GM12878 (cell line): ENCODE measurements around the gene AEBP2. TPM values are rescaled to one million over a fixed set of nuclear protein-coding genes. Genes with fewer than 3 reads are reported as not detected.

ENCODE experiments used
- ATAC-seq: fragments of 200-7000 bp; cut with Tn5 transposase; 3 replicates; pipeline ENCODE4 v1.9.1; 2020; ENCODE audit warnings: mild to moderate bottlenecking, moderate library complexity
- BruUV-seq: library from RNA; stranded (reverse); fragments of 400-500 nt; replicated peaks from 2 replicates; lab custom pipeline; 2021; lab: Mats Ljungman, UMichigan
- CTCF ChIA-PET: fragments of 300-600 bp; sonication (Branson Sonifier 250); formaldehyde crosslinking; extraction: SDS; loops from one replicate; lab custom pipeline; 2021; ENCODE audit warnings: inconsistent platforms; lab: Yijun Ruan, JAX
- POLR2A ChIA-PET: fragments of 350-600 bp; formaldehyde crosslinking; extraction: SDS; loops from one replicate; lab custom pipeline; 2021; ENCODE audit warnings: inconsistent platforms; lab: Charles Lee
- RAD21 ChIA-PET: fragments of 300-600 bp; sonication (Branson Sonifier 250); formaldehyde crosslinking; loops from one replicate; lab custom pipeline; 2023; ENCODE audit warnings: antibody characterized with exemption; ENCODE audit not compliant: unreplicated experiment; lab: Charles Lee
- SMC1A ChIA-PET: fragments of 300-600 bp; sonication (Branson Sonifier 250); formaldehyde crosslinking; loops from one replicate; lab custom pipeline; 2023; ENCODE audit not compliant: unreplicated experiment, uncharacterized antibody; lab: Charles Lee
- DNase-seq: peaks from one replicate; pipeline ENCODE4 v3.0.0-alpha.2; 2011; ENCODE audit warnings: low read depth, low spot score
- FAIRE-seq: peaks from 3 replicates; lab custom pipeline; 2011; peaks lifted over from hg19 to GRCh38; lab: Jason Lieb, UNC
- H2AFZ ChIP-seq: 2 replicates; pipeline ENCODE4 v1.6.0; 2011; ENCODE audit warnings: low read depth, low read length, control low read depth; ENCODE audit not compliant: control insufficient read depth
- H3K27ac ChIP-seq: 2 replicates; pipeline ENCODE4 v1.5.1; 2011; ENCODE audit warnings: control low read depth; ENCODE audit not compliant: control insufficient read depth, insufficient read depth
- H3K27me3 ChIP-seq, 2 experiments: replicated peaks in 1 of 2; 2 replicates each; pipeline versions ENCODE4 v1.6.0 to v1.6.1; 2011; ENCODE audit warnings: low read length in 1 of 2; ENCODE audit not compliant: control insufficient read depth in 2 of 2, insufficient read depth in 2 of 2
- H3K36me3 ChIP-seq, 2 experiments: 2 replicates each; pipeline ENCODE4 v1.5.1; 2011; ENCODE audit warnings: low read length in 1 of 2; ENCODE audit not compliant: control insufficient read depth in 2 of 2, insufficient read depth in 2 of 2
- H3K4me1 ChIP-seq: 2 replicates; pipeline ENCODE4 v1.6.1; 2011; ENCODE audit warnings: mild to moderate bottlenecking, low read length, moderate library complexity, mixed read lengths; ENCODE audit not compliant: control insufficient read depth, insufficient read depth
- H3K4me2 ChIP-seq: 2 replicates; pipeline ENCODE4 v1.6.0; 2011; ENCODE audit warnings: control low read depth; ENCODE audit not compliant: control insufficient read depth, insufficient read depth
- H3K4me3 ChIP-seq: fragments of 200-600 bp; sonication (generic); 2 replicates; pipeline ENCODE4 v1.5.1; 2016
- H3K79me2 ChIP-seq: 2 replicates; pipeline ENCODE4 v1.6.0; 2011; ENCODE audit warnings: low read length; ENCODE audit not compliant: control insufficient read depth, insufficient read depth
- H3K9ac ChIP-seq: 2 replicates; pipeline ENCODE4 v1.8.0; 2011; ENCODE audit warnings: low read length, control low read depth, mixed read lengths; ENCODE audit not compliant: control insufficient read depth, insufficient read depth
- H3K9me3 ChIP-seq: replicated peaks from 3 replicates; pipeline ENCODE4 v1.5.1; 2011; ENCODE audit warnings: mild to moderate bottlenecking, low read length; ENCODE audit not compliant: control insufficient read depth, insufficient read depth
- H4K20me1 ChIP-seq: 2 replicates; pipeline ENCODE4 v1.6.0; 2011; ENCODE audit not compliant: control insufficient read depth, insufficient read depth
- ATF2 ChIP-seq: IDR thresholded peaks from 2 replicates; pipeline ENCODE4 v1.6.1; 2012; ENCODE audit warnings: low read length, inconsistent platforms
- DPF2 ChIP-seq: fragments of 450-650 bp; IDR thresholded peaks from 2 replicates; pipeline ENCODE4 v1.6.1; 2017; ENCODE audit warnings: mild to moderate bottlenecking
- EGR1 ChIP-seq, 2 experiments: IDR thresholded peaks; 1 replicate in 1 of 2; 2 replicates in 1 of 2; pipeline ENCODE4 v1.6.1; 2011 to 2012; ENCODE audit warnings: low read depth in 2 of 2, low read length in 2 of 2, borderline replicate concordance in 1 of 2, mild to moderate bottlenecking in 1 of 2, moderate library complexity in 1 of 2
- NR2C1 ChIP-seq: fragments of 450-650 bp; IDR thresholded peaks from 2 replicates; pipeline ENCODE4 v1.6.1; 2017; ENCODE audit warnings: antibody characterized with exemption, mild to moderate bottlenecking, moderate library complexity
- NRF1 ChIP-seq: conservative IDR thresholded peaks from 2 replicates; pipeline ENCODE4 v1.6.1; 2011; ENCODE audit warnings: mild to moderate bottlenecking, low read depth, low read length, improper control_type of control experiment
- PAX8 ChIP-seq: fragments of 450-650 bp; IDR thresholded peaks from 2 replicates; pipeline ENCODE4 v1.6.1; 2017; ENCODE audit warnings: mild to moderate bottlenecking, moderate library complexity
- PRDM15 ChIP-seq: fragments of 450-650 bp; formaldehyde crosslinking; IDR thresholded peaks from 2 replicates; pipeline ENCODE4 v1.4.0; 2020; ENCODE audit warnings: mild to moderate bottlenecking, moderate library complexity
- RB1 ChIP-seq: fragments of 450-650 bp; formaldehyde crosslinking; IDR thresholded peaks from 2 replicates; pipeline ENCODE4 v1.6.1; 2017; ENCODE audit warnings: mild to moderate bottlenecking, borderline replicate concordance
- SKIL ChIP-seq: fragments of 450-650 bp; IDR thresholded peaks from 2 replicates; pipeline ENCODE4 v1.6.1; 2017; ENCODE audit warnings: mild to moderate bottlenecking, low read depth, inconsistent platforms; ENCODE audit not compliant: poor library complexity, severe bottlenecking
- SUPT20H ChIP-seq: IDR thresholded peaks from 2 replicates; pipeline ENCODE4 v1.6.1; 2011; ENCODE audit warnings: low read depth, mild to moderate bottlenecking, low read length, moderate library complexity, borderline replicate concordance; ENCODE audit not compliant: control insufficient read depth
- ZBTB4 ChIP-seq: fragments of 450-650 bp; formaldehyde crosslinking; IDR thresholded peaks from 2 replicates; pipeline ENCODE4 v1.4.0; 2022; ENCODE audit warnings: mild to moderate bottlenecking, moderate library complexity
- ZNF274 ChIP-seq: IDR thresholded peaks from one replicate; pipeline ENCODE4 v1.8.0; 2011; ENCODE audit not compliant: insufficient read length, insufficient read depth
- ZNF384 ChIP-seq: IDR thresholded peaks from 2 replicates; pipeline ENCODE4 v1.6.1; 2012; ENCODE audit warnings: low read depth, mild to moderate bottlenecking, low read length, improper control_type of control experiment, borderline replicate concordance
- ZZZ3 ChIP-seq: IDR thresholded peaks from 2 replicates; pipeline ENCODE4 v1.6.1; 2011; ENCODE audit warnings: low read depth; ENCODE audit not compliant: control insufficient read depth, insufficient read length
- in situ Hi-C: fragments of 300-500 bp; cut with MboI; formaldehyde crosslinking; loops from 9 replicates; pipeline ENCODE4 v1.14.3; 2018; ENCODE audit warnings: mixed read lengths
- intact Hi-C: fragments of 100-400 bp; cut with micrococcal nuclease; formaldehyde crosslinking; loops from one replicate; pipeline ENCODE4 v1.14.2; 2022; ENCODE audit not compliant: unreplicated experiment
- polyA plus RNA-seq, 11 experiments: library from polyadenylated mRNA; depleted of rRNA in 4 of 11; unstranded in 6 of 11; stranded (reverse) in 5 of 11; fragments of >200 nt; fragmentation: Nextera tagmentation in 4 of 11; fragmentation: Illumina TruSeq in 1 of 11; extraction: Ambion mirVana in 4 of 11; extraction: Trizol in 1 of 11; gene quantifications; 1 replicate in 1 of 11; 2 replicates in 10 of 11; pipeline versions ENCODE4 v1.2.1 to v1.2.3, GENCODE V29; 2011 to 2016; ENCODE audit warnings: inconsistent platforms in 2 of 11, missing spikeins in 2 of 11, low read depth in 1 of 11
- total RNA-seq, 4 experiments: library from RNA; depleted of rRNA in 3 of 4; stranded (reverse); fragments of >200 nt in 3 of 4; fragmentation: Illumina TruSeq in 1 of 4; extraction: Trizol in 1 of 4; gene quantifications; 2 replicates each; pipeline versions ENCODE4 v1.2.1 to v1.2.3, GENCODE V29; 2013 to 2021

Gene AEBP2
- total and polyA plus RNA-seq, 10 of the 15 experiments (the other 5 are each of a cell fraction or from before 2014, with no cell fraction given) = 17.6 to 126 (median 44.8) TPM

- Histone ChIP-seq H3K27ac (no peak overlapping the region), H3K9me3 (no peaks in the 10 kb centered on the region), H3K9ac (no peak overlapping the region), H3K79me2 (no peaks in the 10 kb centered on the region), H2AFZ (no peak overlapping the region), H3K27me3 (no peaks in the 10 kb centered on the region), H3K36me3 (no peaks in the 10 kb centered on the region), H3K4me2 (no peak overlapping the region), H3K4me3 (no peak overlapping the region), H4K20me1 (no peaks in the 10 kb centered on the region), H3K4me1 (no peaks in the 10 kb centered on the region)
- ChIA-PET RAD21 (no interaction called here), CTCF (interaction anchor here (0.6 kb wide), 1 partner anchor 128 kb away, joined by 3 read pairs; no protein-coding TSS in a partner anchor), SMC1A (interaction anchor here (0.7 kb wide), 1 partner anchor 31 kb away, joined by 3 read pairs; no protein-coding TSS in a partner anchor), POLR2A (no interaction called here)
- ATAC-seq (no peak), DNase-seq (no peak), FAIRE-seq (no peak)
- intact Hi-C loops (no loop called here), in situ Hi-C loops (no loop called here)
- BruUV-seq = no TSS peak
- TF ChIP-seq PAX8 (no peak), SKIL (no peak), DPF2 (no peak), EGR1 (IDR thresholded peaks at IDR 0.05; ENCODE audit: borderline replicate concordance in 1 of 2, low read depth in 2 of 2, low read length in 2 of 2) (no peak), PRDM15 (CRISPR knock-in tag) (no peak), ATF2 (no peak), ZNF384 (no peak), ZBTB4 (no peak), RB1 (no peak), NRF1 (no peak), NR2C1 (no peak), ZNF274 (no peak), ZZZ3 (no peak), SUPT20H (no peak)
These were observed 105.1 kb downstream of the AEBP2 start for GRCh38 chr12:19544353-19544752.
